Activated T-cell treated with anti-CD3 and anti-CD28 coated beads for 24 hours (primary cell): ENCODE measurements around the gene C16orf87.

ENCODE experiments used
- DNase-seq: peaks from one replicate; pipeline ENCODE4 v3.0.0-alpha.2; 2020; ENCODE audit warnings: low read depth

The C16orf87 gene

DNA sequence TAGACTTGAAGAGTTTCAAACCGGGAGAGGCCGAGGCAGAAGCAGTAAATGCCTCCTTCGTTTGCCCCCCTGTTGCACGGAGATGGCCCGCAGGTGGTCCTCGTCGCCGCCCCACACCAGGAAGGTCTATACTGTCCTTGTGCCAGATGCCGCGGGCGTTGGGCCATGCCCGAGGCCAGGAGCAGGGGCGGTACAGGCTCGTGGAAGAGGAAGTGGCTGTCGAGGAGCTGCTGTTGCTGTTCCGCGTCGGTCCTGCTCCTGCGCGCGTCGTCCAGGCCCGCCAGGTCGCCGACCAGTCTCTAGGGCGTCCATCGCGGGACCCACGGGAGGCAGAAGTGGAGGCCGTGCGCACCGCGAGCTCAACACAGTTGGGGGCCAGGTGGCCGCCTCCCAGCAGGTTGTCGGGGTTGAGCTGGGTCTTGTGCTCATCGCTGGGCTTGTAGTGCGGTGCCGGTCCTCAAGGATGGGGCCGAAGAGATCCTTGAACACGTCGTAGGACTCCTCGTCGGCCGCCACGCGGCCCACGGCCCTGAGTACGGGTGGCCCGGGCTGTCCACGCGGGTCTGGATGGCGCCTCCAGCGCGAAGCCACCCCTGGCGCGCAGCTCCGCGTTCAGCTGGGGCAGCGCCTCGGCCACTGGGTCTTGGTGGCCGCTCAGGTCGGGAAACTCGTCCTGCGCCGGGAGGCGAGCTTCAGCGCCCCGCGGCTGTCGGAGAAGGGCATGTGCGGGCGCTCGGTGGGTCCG, 13.1 kb upstream of the C16orf87 start:
- DNase-seq, result no peak

DNA sequence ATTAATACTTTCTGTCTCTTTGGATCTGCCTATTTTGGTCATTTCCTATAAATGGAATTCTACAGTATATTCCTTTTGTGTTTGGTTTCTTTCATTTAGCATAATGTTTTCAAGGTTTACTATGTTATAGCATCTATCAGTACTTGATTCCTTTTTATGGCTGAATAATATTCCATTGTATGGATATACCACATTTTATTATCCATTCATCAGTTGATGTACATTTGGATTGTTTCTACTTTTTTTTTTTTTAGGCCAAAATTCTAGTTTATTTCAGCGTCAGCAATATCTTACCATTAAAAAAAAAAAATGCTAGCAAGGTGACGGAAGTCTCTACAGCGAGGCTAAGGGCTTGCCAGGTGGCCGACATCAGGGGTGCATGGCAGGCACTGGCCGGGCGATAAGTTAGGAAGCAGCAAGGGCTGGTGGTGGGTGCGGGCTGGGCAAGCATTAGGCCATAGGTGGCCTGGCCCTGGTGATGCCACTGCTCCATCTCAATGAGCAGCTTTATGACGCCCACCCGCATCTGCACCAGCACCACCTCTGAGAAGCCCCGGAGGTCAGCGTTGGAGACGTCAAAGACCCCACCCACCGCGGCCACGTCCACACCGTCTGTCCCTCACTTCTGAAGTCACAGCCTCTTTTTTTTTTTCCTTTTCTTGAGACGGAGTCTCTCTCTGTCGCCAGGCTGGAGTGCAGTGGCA, 11.4 kb upstream of the C16orf87 start:
- no peak for DNase-seq

DNA sequence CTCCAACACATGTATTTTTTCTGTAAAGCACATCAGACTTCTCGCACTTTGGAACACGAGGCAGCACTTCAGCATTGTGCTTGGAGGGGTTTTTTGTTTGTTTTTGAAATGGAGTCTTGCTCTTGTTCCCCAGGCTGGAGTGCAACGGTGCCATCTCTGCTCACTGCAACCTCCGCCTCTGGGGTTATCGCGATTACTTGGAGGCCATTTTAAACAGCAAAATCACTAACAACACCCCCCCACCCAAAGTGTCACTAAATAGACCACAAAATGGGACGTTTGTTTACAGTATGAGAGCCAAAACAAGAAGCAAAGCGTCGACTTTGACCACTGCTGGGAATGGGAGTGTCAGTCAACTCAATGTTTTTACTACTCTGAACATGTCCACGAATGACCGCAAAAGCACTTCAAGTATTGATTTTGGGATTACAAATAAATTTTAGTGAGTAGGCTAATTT, 9.0 kb upstream of the C16orf87 start:
- no peak for DNase-seq

DNA sequence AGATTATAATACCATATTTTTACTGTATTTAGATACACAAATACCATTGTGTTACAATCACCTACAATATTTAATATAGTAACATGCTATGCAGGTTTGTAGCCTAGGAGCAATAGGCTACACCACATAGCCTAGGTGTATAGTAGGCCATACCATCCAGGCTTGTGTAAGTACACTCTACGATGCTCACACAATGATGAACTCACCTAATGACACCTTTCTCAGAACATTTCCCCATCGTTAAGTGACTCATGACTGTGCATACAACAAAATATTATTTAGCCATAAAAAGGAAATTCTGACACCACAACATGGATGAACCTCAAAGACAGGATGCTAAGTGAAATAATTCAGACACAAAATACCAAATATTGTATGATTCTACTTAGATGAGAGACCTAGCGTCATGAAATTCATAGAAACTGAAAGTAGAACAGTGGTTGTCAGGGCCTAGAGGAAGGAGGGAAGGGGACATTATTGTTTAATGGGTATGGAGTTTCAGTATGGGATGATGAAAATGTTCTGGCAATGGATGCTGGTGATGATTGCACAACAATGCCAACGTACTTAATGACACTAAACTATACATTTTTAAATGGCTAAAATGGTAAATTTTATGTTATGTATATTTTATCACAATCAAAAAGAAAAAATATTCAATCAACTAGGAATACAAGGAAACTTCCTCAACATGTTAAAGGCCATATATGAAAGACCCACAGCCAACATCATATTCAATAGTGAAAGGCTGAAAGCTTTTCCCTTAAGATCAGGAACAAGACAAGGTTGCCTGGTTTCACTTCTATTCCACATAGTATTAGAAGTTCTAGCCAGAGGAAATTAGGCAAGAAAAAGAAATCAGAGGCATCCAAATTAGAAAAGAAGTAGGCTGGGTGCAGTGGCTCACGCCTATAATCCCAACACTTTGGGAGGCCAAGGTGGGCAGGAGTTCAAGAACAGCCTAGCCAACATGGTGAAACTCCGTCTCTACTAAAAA, 5.9 kb upstream of the C16orf87 start:
- DNase-seq, result no peak

DNA sequence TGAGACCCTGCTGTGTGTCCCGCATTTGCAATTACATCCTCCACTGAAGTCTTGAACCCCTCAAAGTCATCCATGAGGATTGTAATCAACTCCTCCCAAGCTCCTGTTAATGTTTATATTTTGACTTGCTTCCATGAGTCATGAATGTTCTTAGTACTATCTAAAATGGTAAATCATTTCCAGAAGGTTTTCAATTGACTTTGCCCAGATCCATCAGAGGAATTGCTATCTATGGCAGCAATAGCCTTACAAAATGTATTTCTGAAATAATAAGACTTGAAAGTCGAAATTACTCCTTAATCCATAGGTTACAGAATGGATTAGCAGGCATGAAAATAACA, 2.5 kb upstream of the C16orf87 start:
- DNase-seq, result no peak

DNA sequence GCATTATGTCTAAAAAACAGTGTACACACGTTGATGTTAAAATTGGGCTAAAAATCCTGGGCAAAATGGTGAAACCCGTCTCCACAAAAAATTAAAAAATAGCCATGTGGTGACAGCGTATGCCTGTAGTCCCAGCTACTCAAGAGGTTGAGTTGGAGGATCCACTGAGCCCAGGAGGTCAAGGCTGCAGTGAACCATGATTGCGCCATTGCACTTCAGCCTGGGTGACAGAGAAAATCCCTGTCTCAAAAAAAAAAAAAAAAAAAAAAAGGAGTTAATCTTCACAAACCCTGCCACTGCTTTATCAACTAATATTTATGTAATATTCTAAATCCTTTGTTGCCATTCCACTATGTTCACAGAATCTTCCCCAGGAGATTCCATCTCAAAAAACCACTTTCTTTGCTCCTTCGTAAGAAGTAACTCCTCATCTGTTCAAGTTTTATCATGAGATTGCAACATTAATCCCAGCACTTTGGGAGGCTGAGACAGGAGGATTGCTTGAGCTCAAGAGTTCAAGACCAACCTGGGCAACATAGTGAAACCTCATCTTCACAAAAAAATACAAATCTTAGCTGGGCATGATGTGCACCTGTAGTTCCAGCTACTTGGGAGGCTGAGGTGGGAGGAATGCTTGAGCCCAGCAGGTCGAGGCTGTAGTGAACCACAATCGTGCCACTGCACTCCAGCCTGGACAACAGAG, 1.9 kb upstream of the C16orf87 start:
- no peak for DNase-seq

DNA sequence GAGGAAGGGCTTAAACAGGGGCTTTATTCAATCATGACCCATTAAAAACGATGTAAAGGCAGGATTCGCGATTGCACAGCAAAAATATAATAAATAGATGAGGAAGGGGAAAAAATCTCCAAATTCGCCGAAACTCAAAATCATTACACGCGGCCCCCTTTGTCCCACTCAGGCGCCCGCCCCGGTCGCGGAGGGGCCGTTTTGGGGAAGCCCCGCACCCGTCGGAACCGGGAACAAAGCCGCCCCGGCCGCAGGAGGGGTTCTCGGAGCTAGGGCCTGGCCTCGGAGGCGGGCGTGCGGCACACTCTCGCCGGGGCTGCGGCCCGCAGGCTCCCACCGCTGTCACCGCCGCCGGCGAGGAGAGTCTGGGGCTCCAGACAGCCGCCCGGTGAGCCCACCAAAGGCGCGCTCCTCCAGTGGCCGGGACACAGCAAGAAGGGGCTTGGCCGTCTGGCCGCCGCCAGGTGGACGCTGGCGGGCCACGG, 521 bp downstream of the C16orf87 start:
- peak; percentile 15 for DNase-seq

DNA sequence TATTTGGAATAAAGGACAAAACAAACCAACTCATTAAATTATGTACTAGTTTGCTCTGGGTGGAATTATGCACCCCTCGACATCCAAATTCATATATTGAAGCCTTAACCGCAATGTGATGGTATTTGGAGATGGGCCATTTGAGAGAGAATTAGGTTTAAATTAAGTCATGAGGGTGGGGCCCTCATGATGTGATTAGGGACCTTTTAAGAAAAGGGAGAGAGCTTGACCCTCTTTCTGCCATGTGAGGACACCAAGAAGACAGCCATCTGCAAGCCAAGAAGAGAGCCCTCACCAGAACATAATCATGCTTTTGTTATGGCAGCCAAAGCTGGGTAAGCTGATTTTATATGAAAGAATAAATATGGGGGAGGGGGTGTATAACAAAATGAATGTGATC, 2.0 kb downstream of the C16orf87 start:
- DNase-seq, result no peak

DNA sequence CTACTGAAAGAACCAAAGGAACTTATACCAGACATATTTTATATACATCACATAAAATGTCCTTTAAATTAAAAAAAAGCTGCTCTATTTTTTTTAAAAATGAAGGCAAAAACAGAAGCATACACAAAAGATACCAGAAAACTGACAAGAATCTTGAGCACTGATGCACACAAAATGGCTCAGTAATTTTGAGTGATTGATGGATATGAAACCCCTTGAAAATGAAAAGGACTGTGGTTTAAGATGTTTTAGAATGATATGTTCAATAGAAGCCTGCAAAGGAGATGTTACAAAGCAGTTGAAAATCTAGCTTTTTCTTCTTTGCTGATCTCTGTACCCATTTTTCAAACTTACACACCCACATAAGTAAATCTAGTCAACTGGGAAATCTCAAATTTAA, 2.7 kb downstream of the C16orf87 start:
- no peak for DNase-seq

DNA sequence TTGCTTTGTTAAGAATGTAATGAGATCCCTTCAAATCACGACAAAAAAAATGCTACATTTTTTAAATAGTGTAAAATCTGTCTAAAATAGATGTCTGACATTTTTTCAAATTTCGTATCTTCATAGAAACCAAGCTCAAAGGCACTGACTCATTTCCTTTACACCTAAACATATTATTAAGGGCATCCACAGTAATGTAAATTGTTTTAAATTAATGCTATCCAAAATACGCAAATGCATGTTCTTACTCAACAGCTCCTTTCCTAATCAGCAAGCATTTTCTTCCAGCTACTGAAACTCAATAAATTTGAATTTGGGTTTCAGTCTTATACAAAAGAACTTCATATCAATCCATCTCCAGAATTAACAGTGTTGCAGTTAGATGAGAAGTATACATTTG, 4.3 kb downstream of the C16orf87 start:
- DNase-seq, result no peak

DNA sequence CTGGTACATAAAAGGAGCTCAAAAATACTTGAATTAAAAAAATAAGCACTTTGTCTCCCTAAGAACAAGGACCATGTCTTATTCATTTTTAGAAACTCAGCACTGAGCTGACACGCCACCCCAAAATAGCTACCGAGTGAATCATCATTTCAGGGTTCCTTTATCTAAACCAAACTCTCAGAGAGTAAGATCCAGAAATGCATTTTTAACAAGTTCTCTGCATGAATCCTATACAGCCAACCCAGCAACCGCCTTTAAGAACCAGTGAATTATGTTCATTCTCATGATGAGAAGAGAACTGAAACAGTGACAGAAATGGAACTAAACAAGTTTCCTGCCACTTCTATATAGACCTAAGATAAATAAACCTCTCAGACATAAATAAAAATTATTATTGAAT, 8.7 kb downstream of the C16orf87 start:
- DNase-seq, result peak; percentile 29

DNA sequence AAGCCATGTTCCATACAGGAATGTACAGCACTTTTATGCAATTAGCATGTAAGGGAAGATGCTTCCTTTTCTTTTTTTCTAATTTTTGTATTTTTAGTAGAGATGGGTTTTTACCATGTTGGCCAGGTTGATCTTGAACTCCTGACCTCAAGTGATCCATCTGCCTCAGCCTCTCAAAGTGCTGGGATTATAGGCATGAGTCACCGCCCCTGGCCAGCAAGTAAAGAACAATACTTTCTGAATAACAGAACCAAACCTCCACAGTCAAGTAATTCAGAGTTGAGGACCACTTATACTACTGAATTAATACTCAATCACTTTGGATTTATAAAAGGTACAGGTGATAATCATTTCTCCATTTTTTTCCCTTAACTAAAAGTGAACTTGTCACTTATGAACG, 13.0 kb downstream of the C16orf87 start:
- DNase-seq, result no peak

DNA sequence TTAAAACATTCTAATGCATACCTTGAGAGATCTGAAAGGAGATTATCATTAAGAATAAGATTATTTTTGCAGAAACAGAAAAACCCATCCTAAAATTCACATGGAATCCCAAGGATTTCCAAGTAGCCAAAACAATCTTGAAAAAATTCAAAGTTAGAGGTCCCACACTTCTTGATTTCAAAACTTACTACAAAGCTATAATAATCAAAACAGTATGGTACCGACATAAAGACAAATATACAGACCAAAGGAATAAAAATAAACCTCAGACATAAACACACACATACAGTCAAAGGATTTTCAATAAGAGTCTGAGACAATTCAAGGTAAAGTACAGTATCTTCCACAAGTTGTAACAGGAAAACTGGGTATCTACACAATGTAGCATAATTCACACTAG, 16.2 kb downstream of the C16orf87 start:
- DNase-seq, result no peak

DNA sequence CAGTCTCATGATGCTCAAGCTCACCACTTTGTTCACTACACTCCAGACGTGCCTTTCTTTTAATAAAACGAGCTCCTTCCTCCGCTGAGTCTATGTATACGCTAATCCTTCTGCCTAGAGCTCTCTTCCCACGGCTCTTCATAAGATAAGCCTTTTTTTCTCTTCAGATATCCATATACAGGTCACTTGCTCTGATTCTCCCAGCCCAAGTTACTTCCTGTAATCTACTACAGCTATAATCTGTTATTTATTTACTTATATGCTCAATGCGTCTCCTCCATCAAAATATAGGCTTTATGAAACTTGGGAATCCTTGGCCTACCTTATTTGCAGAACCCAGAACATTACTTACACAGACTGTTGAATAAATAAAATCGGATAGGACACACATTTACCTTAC, 17.4 kb downstream of the C16orf87 start:
- no peak for DNase-seq

DNA sequence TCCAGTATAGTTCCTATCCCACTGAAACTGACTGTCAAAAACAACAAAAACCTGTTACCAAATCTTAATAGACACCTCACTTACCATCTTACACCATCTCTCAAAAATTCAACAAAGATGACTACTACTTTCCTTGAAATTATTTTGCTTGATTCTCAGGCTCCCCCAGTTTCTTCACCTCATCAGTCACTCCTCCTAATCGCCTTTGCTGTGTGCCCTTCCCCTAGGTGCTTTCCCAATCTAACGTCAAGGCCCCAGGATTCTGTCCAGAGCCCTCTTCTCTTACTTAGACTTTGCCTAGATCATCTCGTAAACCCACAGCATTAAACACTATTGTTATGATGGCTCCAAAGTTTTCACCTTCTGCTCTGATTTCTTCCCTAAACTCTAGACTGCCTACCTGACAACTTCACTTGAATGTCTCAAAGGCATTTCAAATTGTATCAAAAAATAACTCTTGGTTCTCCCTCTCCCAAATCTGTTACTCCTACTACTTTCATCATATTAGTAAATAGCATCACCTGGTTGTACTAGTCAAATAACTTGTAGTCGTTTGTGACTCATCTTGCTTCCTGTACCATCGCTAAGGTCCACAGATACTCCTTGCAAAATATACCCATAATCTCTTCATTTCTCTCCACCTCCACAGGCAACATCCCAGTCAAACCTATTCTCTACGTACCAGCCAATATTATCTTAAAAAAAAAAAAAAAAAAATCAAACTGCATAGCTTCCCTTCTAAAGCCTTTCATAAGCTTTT, 18.0 kb downstream of the C16orf87 start:
- DNase-seq, result no peak

DNA sequence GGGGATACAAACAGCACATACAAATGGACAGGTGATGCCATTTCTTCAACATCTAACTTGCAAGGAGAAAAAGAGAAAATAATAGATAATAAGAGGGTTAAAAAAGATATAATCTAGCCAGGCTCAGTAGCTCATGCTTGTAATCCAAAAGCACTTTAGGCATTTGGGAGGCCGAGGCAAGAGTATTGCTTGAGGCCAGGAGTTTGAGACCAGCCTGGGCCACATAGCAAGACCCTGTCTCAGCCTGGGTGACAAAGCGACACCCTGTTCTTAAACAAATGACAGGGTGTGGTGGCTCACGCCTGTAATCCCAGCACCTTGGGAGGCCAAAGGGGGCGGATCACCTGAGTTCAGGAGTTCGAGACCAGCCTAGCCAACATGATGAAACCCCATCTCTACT, 19.3 kb downstream of the C16orf87 start:
- DNase-seq, result no peak

DNA sequence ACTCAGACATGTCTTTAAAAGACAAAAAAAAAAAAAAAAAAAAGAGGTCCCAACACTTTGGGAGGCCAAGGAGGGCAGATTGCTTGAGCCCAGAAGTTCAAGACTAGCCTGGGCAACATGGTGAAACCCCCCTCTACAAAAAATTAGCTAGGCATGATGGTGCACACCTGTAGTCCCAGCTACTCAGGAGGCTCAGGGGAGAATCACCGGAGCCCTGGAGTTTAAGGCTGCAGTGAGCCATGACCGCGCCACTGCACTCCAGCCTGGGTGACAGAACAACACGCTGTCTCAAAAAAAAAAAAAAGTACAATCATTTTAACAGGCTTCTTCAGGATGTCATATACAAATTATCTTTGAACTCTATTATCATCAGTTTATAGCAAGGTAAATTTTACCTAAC, 22.0 kb downstream of the C16orf87 start:
- no peak for DNase-seq

DNA sequence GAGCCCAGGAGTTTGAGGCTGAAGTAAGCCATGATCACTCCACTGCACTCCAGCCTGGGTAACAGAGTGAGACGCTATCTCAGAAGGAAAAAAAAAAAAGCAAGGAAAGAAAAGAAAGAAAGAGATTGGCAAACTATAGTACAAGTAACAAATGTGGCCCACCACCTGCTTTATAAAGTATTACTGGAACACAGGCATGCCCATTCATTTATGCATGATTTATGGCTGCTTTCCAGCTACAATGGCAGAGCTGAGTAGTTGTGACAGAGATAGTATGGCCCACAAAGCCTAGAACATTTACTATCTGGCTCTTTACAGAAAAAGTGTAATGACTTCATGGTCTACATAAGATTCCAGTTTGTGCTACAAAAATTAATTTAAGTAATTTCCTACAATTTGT, 23.6 kb downstream of the C16orf87 start:
- no peak for DNase-seq

DNA sequence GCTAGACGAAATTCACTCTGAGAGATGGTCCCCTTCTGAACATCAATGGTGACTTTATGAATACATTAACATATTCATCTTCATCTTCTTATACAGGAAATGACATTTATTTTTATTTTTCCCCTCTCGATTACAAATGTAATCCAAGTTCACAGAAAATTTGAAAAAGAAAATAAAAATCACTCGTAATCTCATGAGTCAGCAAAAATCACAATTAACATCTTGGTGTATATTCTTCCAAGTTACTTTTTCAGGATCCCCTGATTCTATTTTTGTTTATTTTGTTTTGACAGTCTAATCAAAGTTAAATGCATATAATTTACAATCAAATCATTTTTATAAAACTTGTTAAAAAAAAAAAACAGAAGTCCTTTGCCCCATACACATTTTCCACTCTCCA, 27.6 kb downstream of the C16orf87 start:
- no peak for DNase-seq

DNA sequence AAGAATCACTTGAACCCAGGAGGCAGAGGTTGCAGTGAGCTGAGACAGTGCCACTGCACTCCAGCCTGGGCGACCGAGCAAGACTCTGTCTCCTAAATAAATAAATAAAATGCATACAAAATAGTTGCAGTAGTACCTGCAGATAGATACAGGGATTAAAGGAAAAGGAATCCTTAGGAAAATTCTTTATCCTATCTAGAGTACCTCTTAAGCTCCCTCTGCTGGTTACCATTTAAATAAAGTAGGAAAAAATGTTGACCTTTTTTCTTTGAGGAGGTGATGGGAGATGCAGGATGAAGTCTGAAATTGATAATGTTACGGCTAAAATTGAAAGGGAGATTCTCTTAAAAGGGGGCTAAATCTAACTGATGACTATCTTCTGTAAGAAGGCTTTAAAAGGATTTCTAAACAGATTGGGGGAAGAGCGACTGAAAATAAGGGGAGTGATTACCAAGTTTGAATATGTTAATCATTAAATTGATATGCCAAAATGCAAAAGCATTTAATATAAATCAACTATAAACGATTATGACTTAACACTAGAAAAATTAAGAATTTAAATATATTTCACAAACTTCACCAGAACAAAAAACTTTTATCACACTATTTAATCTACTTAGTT, 29.4 kb downstream of the C16orf87 start:
- DNase-seq, result no peak

DNA sequence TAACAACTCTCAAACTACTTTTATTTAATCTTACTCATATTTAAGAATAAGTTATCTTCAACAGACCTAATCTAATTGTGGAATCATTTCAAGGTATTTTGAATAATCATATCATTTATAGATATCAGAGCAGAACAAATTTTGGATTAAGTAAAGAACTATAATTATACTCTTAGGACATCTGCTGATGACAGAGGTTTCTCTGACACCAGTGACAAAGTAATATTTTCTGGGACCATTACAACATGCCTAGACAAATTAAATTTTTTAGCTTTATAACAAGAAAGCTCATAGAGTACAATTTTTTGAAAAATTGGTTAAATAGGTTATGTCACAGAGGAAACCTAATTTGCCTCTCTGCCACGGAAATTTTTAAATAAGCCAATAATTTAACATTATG, 30.5 kb downstream of the C16orf87 start:
- no peak for DNase-seq
